Sigmoid colon (tissue), 4 donors: ENCODE results near the gene SLC9C2.

Experiments used
- CTCF ChIP-seq, 4 experiments: fragments of 450-650 bp in 3 of 4; fragments of 200-600 bp in 1 of 4; IDR thresholded peaks; one replicate each; pipeline ENCODE4 v1.5.1; 2016 to 2019; ENCODE audit warnings: antibody characterized with exemption in 4 of 4, mild to moderate bottlenecking in 3 of 4, moderate library complexity in 2 of 4
- EP300 ChIP-seq, 4 donors: sonication (generic); formaldehyde crosslinking; IDR thresholded peaks; one replicate each; pipeline ENCODE4 v1.6.1; 2017; ENCODE audit warnings: antibody characterized with exemption in 4 of 4
- POLR2A ChIP-seq, 2 donors: fragments of 450-650 bp; IDR thresholded peaks; one replicate each; pipeline ENCODE4 v1.6.1; 2016; ENCODE audit warnings: antibody characterized with exemption in 2 of 2, mild to moderate bottlenecking in 2 of 2, moderate library complexity in 2 of 2

- TF ChIP-seq POLR2A (IDR thresholded peaks at IDR 0.05), result no peak
- TF ChIP-seq CTCF (IDR thresholded peaks at IDR 0.05), result no peak
- TF ChIP-seq EP300 (IDR thresholded peaks at IDR 0.05), result no peak
Measured at GRCh38 chr1:173505391-173505790, 97.5 kb downstream of the SLC9C2 start.
